H9 (cell line): ENCODE measurements around the gene GRID1. TPM values are rescaled to one million over a fixed set of nuclear protein-coding genes. Genes with fewer than 3 reads are reported as not detected.

Experiments used
- DNase-seq: peaks from one replicate; pipeline ENCODE4 v3.0.0-alpha.2; 2017
- H2AFZ ChIP-seq: one replicate; pipeline ENCODE4 v1.6.1; 2013; ENCODE audit warnings: mild to moderate bottlenecking, low read length, control low read depth, moderate library complexity
- H2AK5ac ChIP-seq: 2 replicates; pipeline ENCODE4 v1.6.1; 2013; ENCODE audit warnings: low read length, control low read depth, mixed read lengths; ENCODE audit not compliant: insufficient read length
- H2BK120ac ChIP-seq: one replicate; pipeline ENCODE4 v1.6.1; 2013; ENCODE audit warnings: low read depth, mild to moderate bottlenecking, low read length, control low read depth, inconsistent platforms; ENCODE audit not compliant: poor library complexity, severe bottlenecking
- H2BK12ac ChIP-seq: 2 replicates; pipeline ENCODE4 v1.6.1; 2013; ENCODE audit warnings: low read length, control low read depth, mixed read lengths, low read depth; ENCODE audit not compliant: insufficient read length
- H2BK15ac ChIP-seq: 2 replicates; pipeline ENCODE4 v1.6.1; 2013; ENCODE audit warnings: low read depth, low read length, control low read depth
- H2BK20ac ChIP-seq: one replicate; pipeline ENCODE4 v1.6.1; 2013; ENCODE audit warnings: low read depth, mild to moderate bottlenecking, low read length, control low read depth, inconsistent platforms; ENCODE audit not compliant: poor library complexity, severe bottlenecking
- H2BK5ac ChIP-seq: 2 replicates; pipeline ENCODE4 v1.6.1; 2013; ENCODE audit warnings: low read length, control low read depth, mixed read lengths; ENCODE audit not compliant: insufficient read length
- H3K14ac ChIP-seq: 2 replicates; pipeline ENCODE4 v1.6.1; 2013; ENCODE audit warnings: low read length, control low read depth; ENCODE audit not compliant: insufficient read depth
- H3K18ac ChIP-seq: 2 replicates; pipeline ENCODE4 v1.6.1; 2013; ENCODE audit warnings: low read depth, mild to moderate bottlenecking, mixed read lengths, low read length, control low read depth; ENCODE audit not compliant: insufficient read length
- H3K23ac ChIP-seq: 2 replicates; pipeline ENCODE4 v1.6.1; 2013; ENCODE audit warnings: low read length, control low read depth, mixed read lengths, low read depth; ENCODE audit not compliant: insufficient read length
- H3K23me2 ChIP-seq: 2 replicates; pipeline ENCODE4 v1.6.1; 2013; ENCODE audit warnings: low read depth, mild to moderate bottlenecking, mixed read lengths, low read length, control low read depth; ENCODE audit not compliant: insufficient read length, poor library complexity, severe bottlenecking
- H3K27ac ChIP-seq: 2 replicates; pipeline ENCODE4 v1.5.1; 2013; ENCODE audit warnings: low read length, control low read depth, mixed read lengths, low read depth; ENCODE audit not compliant: insufficient read length
- H3K27me3 ChIP-seq: 2 replicates; pipeline ENCODE4 v1.6.1; 2013; ENCODE audit warnings: low read length, control low read depth, inconsistent platforms; ENCODE audit not compliant: insufficient read depth
- H3K4ac ChIP-seq: 2 replicates; pipeline ENCODE4 v1.6.1; 2013; ENCODE audit warnings: low read depth, mild to moderate bottlenecking, control low read depth, inconsistent platforms, low read length, moderate library complexity
- H3K4me1 ChIP-seq: 2 replicates; pipeline ENCODE4 v1.6.1; 2013; ENCODE audit warnings: low read length, control low read depth, inconsistent platforms; ENCODE audit not compliant: insufficient read depth
- H3K4me2 ChIP-seq: 2 replicates; pipeline ENCODE4 v1.6.1; 2013; ENCODE audit warnings: low read length, control low read depth, mixed read lengths; ENCODE audit not compliant: insufficient read length, insufficient read depth
- H3K56ac ChIP-seq: 2 replicates; pipeline ENCODE4 v1.6.1; 2013; ENCODE audit warnings: low read depth, mild to moderate bottlenecking, mixed read lengths, low read length, control low read depth; ENCODE audit not compliant: insufficient read length
- H3K79me1 ChIP-seq: 2 replicates; pipeline ENCODE4 v1.6.1; 2013; ENCODE audit warnings: low read depth, mild to moderate bottlenecking, moderate library complexity, low read length, control low read depth, inconsistent platforms; ENCODE audit not compliant: insufficient read depth, poor library complexity, severe bottlenecking
- H3K79me2 ChIP-seq: 2 replicates; pipeline ENCODE4 v1.6.1; 2013; ENCODE audit warnings: low read length, control low read depth, inconsistent platforms; ENCODE audit not compliant: insufficient read depth
- H3K9ac ChIP-seq: 2 replicates; pipeline ENCODE4 v1.6.1; 2013; ENCODE audit warnings: low read length, control low read depth, mixed read lengths; ENCODE audit not compliant: insufficient read length; ENCODE audit errors: extremely low read depth
- H3K9me3 ChIP-seq: one replicate; pipeline ENCODE4 v1.6.1; 2013; ENCODE audit warnings: low read depth, low read length, inconsistent platforms; ENCODE audit not compliant: control insufficient read depth
- H3T11ph ChIP-seq: one replicate; pipeline ENCODE4 v1.6.1; 2013; ENCODE audit warnings: mild to moderate bottlenecking, low read length, control low read depth, inconsistent platforms
- H4K20me1 ChIP-seq: one replicate; pipeline ENCODE4 v1.6.1; 2013; ENCODE audit not compliant: control insufficient read depth, insufficient read length, insufficient read depth
- H4K5ac ChIP-seq: 2 replicates; pipeline ENCODE4 v1.6.1; 2013; ENCODE audit warnings: low read depth, mild to moderate bottlenecking, mixed read lengths, low read length, control low read depth; ENCODE audit not compliant: insufficient read length
- H4K8ac ChIP-seq: replicated peaks from 2 replicates; pipeline ENCODE4 v1.6.1; 2013; ENCODE audit warnings: low read length, control low read depth, mixed read lengths, low read depth; ENCODE audit not compliant: insufficient read length
- H4K91ac ChIP-seq: 2 replicates; pipeline ENCODE4 v1.6.1; 2013; ENCODE audit warnings: low read depth, mild to moderate bottlenecking, moderate library complexity, mixed read lengths, low read length, control low read depth; ENCODE audit not compliant: insufficient read length
- H3K27ac Mint-ChIP-seq, 3 experiments: 2 replicates in 2 of 3; 3 replicates in 1 of 3; pipeline ENCODE4 v1.8.0; 2020 to 2021; ENCODE audit warnings: mixed read lengths in 3 of 3, mild to moderate bottlenecking in 1 of 3, moderate library complexity in 1 of 3
- H3K27me3 Mint-ChIP-seq: 2 replicates; pipeline ENCODE4 v1.8.0; 2021; ENCODE audit warnings: low read depth, mild to moderate bottlenecking, moderate library complexity, mixed read lengths
- H3K36me3 Mint-ChIP-seq, 3 experiments: 2 replicates in 2 of 3; 3 replicates in 1 of 3; pipeline ENCODE4 v1.8.0; 2020 to 2021; ENCODE audit warnings: low read depth in 3 of 3, mixed read lengths in 3 of 3; ENCODE audit not compliant: insufficient read depth in 1 of 3
- H3K4me1 Mint-ChIP-seq, 2 experiments: 2 replicates each; pipeline ENCODE4 v1.8.0; 2020; ENCODE audit warnings: mixed read lengths in 2 of 2
- H3K4me3 Mint-ChIP-seq, 2 experiments: 2 replicates in 1 of 2; 3 replicates in 1 of 2; pipeline ENCODE4 v1.8.0; 2020 to 2021; ENCODE audit warnings: mild to moderate bottlenecking in 2 of 2, mixed read lengths in 2 of 2, moderate library complexity in 1 of 2
- H3K9me3 Mint-ChIP-seq, 2 experiments: 2 replicates in 1 of 2; 3 replicates in 1 of 2; pipeline ENCODE4 v1.8.0; 2020; ENCODE audit warnings: mild to moderate bottlenecking in 2 of 2, mixed read lengths in 2 of 2, moderate library complexity in 1 of 2
- CTCF ChIP-seq: fragments of 200-600 bp; sonication (generic); conservative IDR thresholded peaks from 3 replicates; pipeline ENCODE4 v1.8.0; 2021; ENCODE audit warnings: antibody characterized with exemption, mild to moderate bottlenecking
- WGBS: extraction: QIAGEN DNeasy Blood & Tissue Kit; methylation state at CpG from one replicate; pipeline ENCODE4 v1.1.7; 2013; ENCODE audit warnings: missing lambda C conversion rate, low lambda C conversion rate, mixed read lengths; ENCODE audit not compliant: insufficient read length; ENCODE audit errors: extremely low coverage; 5-methylcytosine and 5-hydroxymethylcytosine counted together
- total RNA-seq: library from RNA; stranded (reverse); gene quantifications from 2 replicates; pipeline ENCODE4 v1.2.1, GENCODE V29; 2021

Gene GRID1
- total RNA-seq, 1 experiment from 2014 or later, result 0.35 TPM

- Mint-ChIP-seq H3K36me3 (no peaks in the 10 kb centered on the region; a peak in 1 of 7 replicates), H3K4me1 (no peaks in the 10 kb centered on the region), H3K27me3 (peaks cover 2% of the 10 kb centered on the region), H3K4me3 (no peak overlapping the region), H3K9me3 (no peaks in the 10 kb centered on the region; a peak in 1 of 5 replicates), H3K27ac (no peak overlapping the region)
- no peak overlapping the region for H3K23ac ChIP-seq
- H3K27me3 ChIP-seq, result no peaks in the 10 kb centered on the region
- no peaks in the 10 kb centered on the region for H3K79me2 ChIP-seq
- no peak overlapping the region for H3K56ac ChIP-seq
- DNase-seq, result no peak
- H3K4me1 ChIP-seq, result no peaks in the 10 kb centered on the region
- no CpG with 5 or more reads among the region's 5 CpGs for WGBS
- H2BK15ac ChIP-seq, result no peak overlapping the region
- H4K20me1 ChIP-seq, result no peaks in the 10 kb centered on the region
- no peak overlapping the region for H3K14ac ChIP-seq
- H3K18ac ChIP-seq, result no peak overlapping the region
- H3K79me1 ChIP-seq, result no peaks in the 10 kb centered on the region
- no peak overlapping the region for H2BK120ac ChIP-seq
- H2BK20ac ChIP-seq, result no peak overlapping the region
- no peak overlapping the region for H4K5ac ChIP-seq
- no peak overlapping the region for H4K8ac ChIP-seq
- H4K91ac ChIP-seq, result no peak overlapping the region
- TF ChIP-seq CTCF, result no peak
- H3K9ac ChIP-seq, result no peak overlapping the region
- no peak overlapping the region for H3K4ac ChIP-seq
- H2BK12ac ChIP-seq, result no peak overlapping the region
- no peak overlapping the region for H2AK5ac ChIP-seq
- no peak overlapping the region for H3K27ac ChIP-seq
- no peak overlapping the region for H2BK5ac ChIP-seq
- H3K23me2 ChIP-seq, result no peaks in the 10 kb centered on the region
- H3T11ph ChIP-seq, result no peak overlapping the region
- H3K9me3 ChIP-seq, result no peaks in the 10 kb centered on the region
- H2AFZ ChIP-seq, result no peak overlapping the region
- no peak overlapping the region for H3K4me2 ChIP-seq
Measured at GRCh38 chr10:86072413-86072812, 294.2 kb downstream of the GRID1 start.
